Activated gamma-delta T cell treated with Interleukin-2 at 50 U/mL for 16 hours (primary cell): ENCODE results near the gene EMC6.
A peak's percentile ranks its signal among the peaks of the same experiment; 100 is the strongest.
"Not testable (repeated sequence)": the region's sequence is repeated elsewhere in the genome, so short reads cannot be mapped to it uniquely, and the experiment has no call there.

Experiments
- DNase-seq: peaks from one replicate; pipeline ENCODE4 v3.0.0-alpha.2; 2020

The EMC6 gene

DNA sequence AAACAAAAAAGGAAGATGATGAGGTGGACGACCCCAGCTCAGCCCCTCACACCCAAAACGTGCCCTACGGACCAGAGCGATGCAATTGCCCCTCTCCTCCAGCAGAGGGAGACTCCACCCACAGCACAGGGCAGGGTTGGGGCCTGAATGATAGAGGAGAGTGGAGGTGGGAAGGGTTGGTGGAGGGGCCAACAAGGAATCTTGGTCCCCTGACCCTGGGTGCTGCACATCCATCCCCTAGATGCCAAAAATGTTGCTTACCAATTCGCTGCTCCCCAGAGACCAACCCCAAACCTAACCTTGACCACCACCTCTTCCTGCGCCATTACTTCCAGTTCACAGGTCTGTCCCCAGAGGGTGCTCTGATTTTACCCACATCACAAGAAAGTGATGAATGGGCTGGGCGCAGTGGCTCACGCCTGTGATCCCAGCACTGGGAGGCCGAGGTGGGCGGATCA is 14.5 kb downstream of the EMC6 start:
- DNase-seq = peak; percentile 54

DNA sequence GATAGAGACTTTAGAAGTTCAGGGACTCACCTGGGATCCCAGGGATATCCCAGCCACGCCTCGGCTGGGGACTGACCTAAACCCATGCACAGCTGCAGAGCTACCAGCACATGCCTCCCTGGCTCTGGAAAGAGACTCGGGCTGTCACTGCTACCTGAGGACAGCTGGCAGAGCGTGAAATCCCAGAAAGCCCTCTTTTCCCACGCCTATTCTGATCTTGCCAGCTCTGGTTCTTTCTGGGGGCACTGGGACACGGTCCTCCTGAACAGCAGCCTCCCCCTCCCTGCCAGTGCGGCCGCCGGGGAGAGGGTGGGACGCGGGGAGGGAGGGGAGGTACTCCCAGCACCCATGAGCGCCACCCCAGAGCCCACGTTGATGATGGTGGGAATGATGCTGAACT is 16.6 kb downstream of the EMC6 start:
- DNase-seq = no peak

GRCh38 chr17:3688027-3688553 is 19.5 kb downstream of the EMC6 start:
- DNase-seq = no peak

DNA sequence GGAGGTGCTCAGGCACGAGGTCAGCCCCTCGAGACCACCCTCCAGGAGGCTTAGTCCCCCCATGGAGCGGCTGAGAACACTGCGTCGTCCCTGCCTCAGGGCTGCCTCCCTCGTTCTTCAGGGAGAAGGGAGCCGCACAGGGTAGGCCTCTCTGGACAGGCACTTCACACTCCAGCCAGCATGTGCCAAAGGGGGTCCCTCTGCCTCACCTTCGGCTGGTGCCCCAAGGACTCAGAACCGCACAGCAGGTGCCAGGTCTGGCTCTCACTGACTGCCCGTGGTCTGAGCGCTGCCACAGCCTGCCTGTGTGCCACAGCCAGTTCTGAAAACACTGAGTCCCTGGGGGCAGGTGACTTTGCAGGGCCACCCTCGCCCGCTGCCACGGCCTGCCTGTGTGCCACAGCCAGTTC is 20.2 kb downstream of the EMC6 start:
- DNase-seq = no peak

DNA sequence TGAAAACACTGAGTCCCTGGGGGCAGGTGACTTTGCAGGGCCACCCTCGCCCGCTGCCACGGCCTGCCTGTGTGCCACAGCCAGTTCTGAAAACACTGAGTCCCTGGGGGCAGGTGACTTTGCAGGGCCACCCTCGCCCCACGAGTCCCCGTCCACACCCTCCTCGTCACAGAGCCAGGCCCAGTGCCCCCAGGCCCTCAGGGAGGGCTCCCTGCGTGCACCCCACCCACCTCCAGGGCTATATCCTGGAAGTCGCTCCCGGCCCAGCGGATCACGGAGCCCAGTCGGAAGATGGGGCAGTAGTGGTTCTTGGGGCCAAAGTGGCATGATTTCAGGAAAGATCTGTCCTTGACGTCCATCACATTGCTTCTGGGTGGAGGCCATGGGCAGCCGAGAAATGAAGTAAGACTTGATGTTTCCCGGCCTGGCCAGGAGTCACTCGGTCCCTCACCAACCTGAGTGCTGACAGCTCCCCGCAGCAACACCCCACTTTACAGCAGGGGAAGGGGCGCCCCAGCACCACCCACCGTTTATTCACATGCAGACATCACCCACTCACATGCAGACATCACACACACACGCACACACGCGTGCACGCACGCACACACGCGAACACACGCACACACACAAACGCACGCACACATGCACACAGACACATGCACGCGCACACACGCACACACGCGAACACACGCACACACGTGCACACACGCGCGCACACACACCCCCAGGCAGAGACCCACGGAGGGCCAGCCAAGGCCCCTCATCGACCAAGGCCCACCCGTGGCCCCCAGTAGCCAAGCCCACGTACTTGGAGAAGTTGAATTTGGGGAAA is 20.9 kb downstream of the EMC6 start:
- no peak for DNase-seq

- no peak for DNase-seq
These were observed 21.6 kb downstream of the EMC6 start for GRCh38 chr17:3690094-3690715.

DNA sequence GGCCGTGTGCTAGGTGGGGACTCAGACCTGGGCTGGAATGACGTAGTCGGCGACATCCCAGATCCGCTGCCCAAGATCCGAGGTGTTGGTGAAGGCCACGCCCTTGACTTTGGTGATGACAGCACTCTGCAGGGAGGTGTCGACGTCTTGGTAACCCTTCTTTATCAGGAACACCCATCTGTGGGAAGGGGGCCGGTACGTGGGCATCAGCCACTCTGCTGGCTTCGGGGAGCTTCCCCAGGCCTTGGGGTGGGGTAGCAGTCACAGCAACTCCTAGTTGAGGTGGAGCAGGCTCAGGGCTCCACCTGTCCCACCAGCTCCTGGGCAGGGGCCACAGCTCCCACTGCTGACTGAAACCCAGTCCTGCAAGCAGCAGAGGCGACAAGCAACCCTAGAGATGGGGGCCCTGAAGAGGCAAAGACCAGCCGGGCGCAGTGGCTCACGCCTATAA is 23.0 kb downstream of the EMC6 start:
- DNase-seq = no peak

DNA sequence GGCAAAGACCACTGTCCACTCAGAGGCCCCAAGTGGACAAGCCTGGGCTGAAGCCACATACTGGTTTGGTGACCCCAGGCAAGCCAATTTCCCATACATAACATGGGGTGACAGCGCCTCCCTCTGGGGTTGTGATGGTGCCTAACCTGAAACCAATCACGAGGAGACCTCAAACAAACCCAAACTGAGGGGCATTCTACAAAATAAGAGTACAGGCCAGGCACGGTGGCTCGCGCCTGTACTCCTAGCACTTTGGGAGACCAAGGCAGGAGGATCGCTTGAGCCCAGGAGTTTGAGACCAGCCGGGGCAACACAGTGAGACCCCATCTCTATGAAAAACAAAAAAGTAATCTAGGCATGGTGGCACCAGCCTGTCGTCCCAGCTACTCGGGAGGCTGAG is 23.7 kb downstream of the EMC6 start:
- DNase-seq = no peak

DNA sequence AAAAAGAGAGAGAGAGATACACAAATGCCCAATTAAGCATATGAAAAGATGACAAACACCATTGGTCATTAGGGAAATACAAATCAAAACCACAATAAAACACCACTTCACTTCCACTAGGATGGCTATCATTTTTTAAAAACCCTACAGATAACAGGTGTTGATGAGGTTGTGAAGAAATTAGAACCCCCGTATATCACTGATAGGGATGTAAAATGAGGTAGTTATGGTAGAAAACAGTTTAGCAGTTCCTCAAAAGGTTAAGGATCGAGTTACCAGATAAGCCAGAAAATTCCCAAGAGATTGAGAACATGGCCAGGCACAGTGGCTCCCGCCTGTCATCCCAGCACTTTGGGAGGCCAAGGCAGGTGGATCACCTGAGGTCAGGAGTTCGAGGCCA is 24.5 kb downstream of the EMC6 start:
- no peak for DNase-seq

GRCh38 chr17:3693829-3694231 is 25.2 kb downstream of the EMC6 start:
- peak; percentile 25 for DNase-seq

DNA sequence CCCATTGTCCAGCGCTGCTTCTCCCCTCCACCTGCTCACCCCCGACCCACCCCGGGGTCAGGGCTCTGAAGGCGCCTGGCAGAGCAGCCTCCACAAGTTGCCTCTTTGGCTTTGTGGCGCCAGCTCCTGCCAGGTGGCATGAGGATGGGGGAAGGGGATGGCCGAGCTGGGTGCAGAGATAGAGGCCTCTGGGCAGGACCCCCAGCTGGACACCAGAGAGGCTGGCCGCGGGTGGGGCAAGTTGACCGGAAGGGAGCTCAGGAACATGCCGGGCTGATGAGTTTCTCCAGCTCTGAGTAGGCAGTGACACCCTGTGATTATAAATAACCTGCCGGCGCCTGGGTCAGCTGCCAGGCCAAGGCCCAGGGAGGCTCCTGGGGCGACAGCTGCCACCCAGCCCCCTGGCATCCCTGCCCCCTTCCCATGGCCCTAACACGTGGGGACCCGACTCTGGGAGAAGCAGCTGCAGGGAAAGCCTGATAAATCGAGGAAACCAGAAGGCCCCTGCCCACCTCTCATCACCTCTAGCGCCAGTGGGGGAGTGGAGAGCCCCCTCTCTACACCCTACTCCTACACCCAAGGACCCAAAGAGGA is 26.6 kb downstream of the EMC6 start:
- DNase-seq = no peak

DNA sequence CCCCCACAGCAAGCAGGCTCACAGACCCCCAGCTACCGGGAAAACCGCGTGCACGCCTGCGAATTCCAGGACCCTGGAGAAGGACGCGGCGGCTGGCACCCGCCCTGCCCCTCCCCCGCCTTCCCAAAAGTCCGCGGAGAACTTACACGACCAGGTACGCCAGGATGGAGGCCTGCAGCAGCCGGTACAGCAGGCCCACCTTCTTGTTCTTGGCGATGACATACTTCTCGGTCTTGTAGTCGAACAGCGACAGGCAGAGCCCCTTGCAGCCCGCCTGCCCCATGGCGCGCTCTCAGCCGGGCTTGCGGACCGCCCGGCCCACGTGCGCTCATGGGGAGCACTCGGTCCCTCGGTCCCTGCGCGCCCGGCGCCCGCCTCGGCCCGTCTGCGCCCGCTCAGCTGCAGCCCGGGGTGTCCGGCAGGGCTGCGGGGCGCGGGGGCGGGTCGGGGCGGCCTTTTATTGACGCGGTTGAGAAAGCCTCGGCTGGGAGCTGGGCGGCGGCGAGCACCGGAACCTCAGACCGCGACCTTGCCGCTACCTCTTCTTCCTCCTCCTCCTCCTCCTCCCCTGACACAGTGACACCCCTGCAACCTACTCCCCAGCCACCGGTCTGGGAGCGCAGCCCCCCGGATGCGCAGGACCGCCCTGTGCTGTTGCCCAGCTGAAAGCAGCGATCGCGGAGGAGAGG is 27.3 kb downstream of the EMC6 start, which contains the start of gene P2RX5:
TSS of gene P2RX5 (minus strand) at position 433 of the 689 bp plus-strand sequence. CDS start at position 283, 150 bp downstream.
- DNase-seq = peak; percentile 50

DNA sequence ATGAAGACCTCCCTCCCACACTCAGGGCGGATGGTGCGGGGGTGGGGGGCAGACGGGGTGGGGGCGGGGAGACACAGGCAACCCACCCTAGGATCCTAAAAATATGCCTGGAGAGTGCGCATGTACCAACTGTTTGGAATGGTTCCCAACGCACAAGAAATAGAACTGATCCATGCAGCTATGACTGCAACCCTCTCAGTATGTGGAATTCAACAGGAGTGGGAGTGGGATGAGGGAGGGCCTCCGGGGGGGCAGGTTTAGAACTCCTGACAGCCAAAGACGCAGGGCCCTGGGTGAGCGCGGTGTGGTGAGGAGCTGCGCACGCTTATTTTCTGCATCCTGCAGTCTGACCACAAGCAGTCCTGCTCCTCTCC is 28.5 kb downstream of the EMC6 start:
- DNase-seq = no peak

- no peak for DNase-seq
These were observed 29.5 kb downstream of the EMC6 start for GRCh38 chr17:3698139-3698538.

- no peak for DNase-seq
These were observed 31.3 kb downstream of the EMC6 start for GRCh38 chr17:3699951-3700350.

DNA sequence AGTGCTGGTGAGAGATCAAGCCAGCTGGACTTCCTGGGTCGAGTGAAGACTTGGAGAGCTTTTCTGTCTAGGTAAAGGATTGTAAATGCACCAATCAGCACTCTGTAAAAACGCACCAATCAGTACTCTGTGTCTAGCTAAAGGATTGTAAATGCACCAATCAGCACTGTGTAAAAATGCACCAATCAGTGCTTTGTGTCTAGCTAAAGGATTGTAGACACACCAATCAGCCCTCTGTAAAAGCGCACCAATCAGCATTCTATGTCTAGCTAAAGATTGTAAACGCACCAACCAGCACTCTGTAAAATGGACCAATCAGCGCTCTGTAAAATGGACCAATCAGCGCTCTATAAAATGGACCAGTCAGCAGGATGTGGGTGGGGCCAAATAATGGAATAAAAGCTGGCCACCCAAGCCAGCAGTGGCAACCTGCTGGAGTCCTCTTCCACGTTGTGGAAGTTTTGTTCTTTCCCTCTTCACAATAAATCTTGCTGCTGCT is 33.5 kb downstream of the EMC6 start:
- not testable (repeated sequence) for DNase-seq

DNA sequence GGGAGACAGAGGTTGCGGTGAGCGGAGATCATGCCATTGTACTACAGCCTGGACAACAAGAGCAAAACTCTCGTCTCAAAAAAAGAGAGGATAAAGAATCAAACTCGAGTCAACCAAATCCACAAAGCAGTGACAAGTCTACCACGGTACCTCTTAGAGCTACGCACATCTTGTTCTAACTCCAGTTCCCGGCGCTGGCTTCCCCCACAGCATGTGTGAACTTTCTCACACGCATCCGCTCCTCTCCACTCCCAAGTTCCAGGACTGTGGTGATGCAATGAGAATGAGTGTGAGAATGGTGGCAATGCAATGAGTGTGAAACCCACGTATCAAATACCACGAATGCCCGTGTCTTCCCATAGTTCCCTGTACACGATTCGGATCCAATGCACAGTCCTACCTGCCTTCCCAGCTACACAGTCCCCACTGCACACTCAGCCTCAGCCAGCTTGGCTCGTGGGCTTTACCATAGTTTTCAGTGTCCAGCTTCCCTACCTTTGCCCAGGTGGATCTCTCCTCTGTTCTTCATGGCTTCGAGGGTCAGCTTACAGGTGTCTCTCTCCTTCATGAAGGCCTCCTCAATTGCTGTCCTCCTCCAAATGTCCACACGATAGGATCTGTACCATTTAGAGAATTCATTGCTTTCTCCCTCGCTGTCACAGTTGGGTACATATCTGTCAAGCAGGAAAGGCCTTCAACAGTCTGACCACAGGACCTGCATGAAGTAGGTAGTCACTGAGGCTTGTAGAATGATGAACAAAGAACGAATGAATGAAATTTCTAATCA is 36.5 kb downstream of the EMC6 start:
- no peak for DNase-seq

DNA sequence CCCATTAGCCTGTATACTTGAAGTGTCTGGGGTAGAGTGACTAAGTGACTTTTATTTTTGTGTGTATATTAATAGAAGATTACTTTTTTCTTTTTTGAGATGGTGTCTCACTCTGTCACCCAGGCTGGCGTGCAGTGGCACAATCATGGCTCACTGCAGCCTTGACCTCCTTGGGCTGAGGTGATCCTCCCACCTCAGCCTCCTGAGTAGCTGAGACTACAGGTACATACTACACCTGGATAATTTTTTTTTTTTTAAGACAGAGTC is 37.0 kb downstream of the EMC6 start:
- DNase-seq = not testable (repeated sequence)

- no peak for DNase-seq
These were observed 39.8 kb downstream of the EMC6 start for GRCh38 chr17:3708366-3708765.

- peak; percentile 72 for DNase-seq
These were observed 42.4 kb downstream of the EMC6 start for GRCh38 chr17:3710951-3711383.

- DNase-seq = no peak
These were observed 44.3 kb downstream of the EMC6 start for GRCh38 chr17:3712811-3713463.

- no peak for DNase-seq
These were observed 46.7 kb downstream of the EMC6 start for GRCh38 chr17:3715296-3715695.
